ENCODE data around the gene RFXAP.
"Not testable (repeated sequence)": the region's sequence is repeated elsewhere in the genome, so short reads cannot be mapped to it uniquely, and the experiment has no call there.

RFXAP gene

DNA sequence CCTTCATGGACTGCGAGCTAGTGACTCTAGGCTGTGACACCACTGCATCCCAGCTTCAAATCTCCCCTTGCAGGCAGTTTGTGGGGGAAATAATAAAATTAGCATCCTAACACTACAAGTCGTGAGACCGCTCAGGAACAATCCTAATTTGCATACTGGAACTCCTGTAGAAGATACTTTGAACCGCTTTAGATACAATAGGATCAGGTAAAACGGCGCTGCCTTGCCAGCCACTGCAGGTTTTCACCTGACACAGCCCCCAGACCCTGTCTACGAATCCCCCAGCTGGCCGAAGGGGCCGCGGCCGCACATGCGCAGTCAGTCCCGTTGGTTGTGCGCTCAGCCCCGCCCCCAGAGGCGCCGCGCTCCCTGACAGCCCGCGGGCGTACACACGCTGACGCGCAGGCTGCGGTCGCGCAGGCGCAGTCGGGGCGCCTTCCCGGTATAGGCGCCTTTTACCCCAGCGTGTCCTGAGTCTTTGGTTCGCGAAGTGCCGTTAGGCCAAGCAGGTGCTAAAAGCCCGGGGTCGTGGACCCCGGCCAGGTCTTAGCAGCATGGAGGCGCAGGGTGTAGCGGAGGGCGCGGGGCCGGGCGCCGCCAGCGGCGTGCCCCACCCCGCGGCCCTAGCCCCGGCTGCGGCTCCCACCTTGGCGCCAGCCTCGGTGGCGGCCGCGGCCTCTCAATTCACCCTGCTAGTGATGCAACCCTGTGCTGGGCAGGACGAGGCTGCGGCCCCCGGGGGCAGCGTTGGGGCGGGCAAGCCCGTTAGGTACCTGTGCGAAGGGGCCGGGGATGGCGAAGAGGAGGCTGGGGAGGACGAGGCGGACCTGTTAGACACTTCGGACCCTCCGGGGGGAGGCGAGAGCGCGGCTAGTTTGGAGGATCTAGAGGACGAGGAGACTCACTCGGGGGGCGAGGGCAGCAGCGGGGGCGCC is at the start of gene RFXAP:
RFXAP (plus strand) TSS at position 419 of the 935 bp plus-strand sequence; CDS start at position 555, 136 bp downstream.
- DNase-seq = peak; percentile 78 to 91 (median 87)

GRCh38 chr13:36769545-36769944 is 49.5 kb upstream of the RFXAP start:
- DNase-seq = no peak

DNA sequence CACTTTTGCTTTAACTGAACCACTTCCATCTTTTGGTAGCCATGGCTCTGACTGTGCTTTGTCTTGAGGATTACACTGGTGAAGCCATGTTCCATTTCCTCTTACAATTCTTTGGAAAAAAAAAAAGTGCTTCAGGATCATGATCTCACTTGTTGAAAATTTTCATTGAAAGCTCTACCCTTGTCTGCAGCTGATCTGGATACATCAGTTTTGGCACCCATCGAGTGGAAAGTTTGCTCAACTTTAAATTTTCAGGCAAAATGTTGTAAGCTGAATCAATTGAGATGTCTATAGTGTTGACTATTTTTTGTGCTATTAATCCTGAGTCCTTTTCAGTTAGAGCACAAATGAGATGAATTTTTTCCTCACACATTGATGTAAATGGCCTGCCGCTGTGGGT is 48.3 kb upstream of the RFXAP start:
- DNase-seq = no peak

- no peak for DNase-seq
Measured at GRCh38 chr13:36772853-36773252, 46.2 kb upstream of the RFXAP start.

- DNase-seq = no peak
Measured at GRCh38 chr13:36774931-36775330, 44.1 kb upstream of the RFXAP start.

GRCh38 chr13:36776175-36776574 is 42.8 kb upstream of the RFXAP start:
- no peak for DNase-seq

DNA sequence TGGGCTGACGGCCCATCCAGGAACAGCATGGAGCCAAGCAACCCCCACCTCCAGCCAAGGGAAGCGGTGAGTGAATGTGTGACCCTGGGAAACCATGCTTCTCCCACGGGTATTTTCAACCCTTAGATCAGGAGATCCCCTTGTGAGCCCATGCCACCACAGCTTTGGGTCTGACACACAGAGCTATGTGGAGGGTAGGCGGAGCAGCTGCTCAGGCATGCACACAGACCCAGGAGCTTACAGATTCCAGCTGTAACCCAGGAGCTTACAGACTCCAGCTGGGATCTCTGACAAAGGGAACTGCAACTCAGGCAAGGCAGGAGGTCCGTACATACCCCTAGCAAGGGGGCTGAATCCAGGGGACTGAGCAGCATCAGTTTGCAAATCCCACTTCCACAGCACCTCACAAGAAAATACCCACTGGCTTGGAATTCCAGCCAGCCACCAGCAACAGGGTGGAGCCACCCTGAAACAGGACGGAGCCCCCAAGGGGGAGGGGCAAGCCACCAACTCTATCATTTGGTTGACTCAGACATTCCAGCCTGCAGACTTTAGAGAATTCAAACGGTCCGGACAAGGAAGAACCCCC is 40.8 kb upstream of the RFXAP start:
- no peak for DNase-seq

DNA sequence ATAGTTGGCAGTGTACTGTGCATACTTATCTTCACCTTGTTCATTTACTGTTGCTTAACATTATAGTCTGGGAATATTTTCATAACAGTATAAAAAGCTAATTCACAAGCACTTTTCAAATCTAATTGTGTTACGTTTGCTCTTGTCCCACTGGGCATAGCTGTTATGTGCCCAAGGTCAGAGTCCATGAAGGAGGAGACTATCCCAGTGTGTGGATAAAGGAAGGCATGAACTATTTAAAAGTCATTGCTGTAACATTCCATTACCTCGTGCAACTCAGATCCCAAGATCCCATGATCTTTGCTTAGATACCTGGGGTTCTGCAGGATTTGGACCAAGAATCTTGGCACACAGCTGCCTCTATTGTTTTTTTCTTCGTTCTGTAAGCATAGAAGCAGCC is 35.1 kb upstream of the RFXAP start:
- no peak for DNase-seq

DNA sequence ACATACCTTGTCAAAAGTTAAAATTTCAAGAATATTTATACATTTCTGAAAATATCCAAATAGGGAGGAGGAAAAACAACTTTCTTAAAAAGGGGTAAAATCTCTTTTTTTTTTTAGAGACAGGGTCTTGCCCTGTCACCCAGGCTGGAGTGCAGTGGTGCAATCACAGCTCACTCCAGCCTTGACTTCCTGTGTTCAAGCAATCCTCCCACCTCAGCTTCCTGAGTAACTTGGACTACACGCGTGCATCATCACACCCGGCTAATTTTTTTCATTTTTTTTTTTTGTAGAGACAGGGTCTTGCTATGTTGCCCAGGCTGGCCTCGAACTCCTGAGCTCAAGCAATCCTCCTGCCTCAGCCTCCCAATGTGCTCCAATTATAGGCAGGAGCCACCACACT is 32.8 kb upstream of the RFXAP start:
- DNase-seq = not testable (repeated sequence)

GRCh38 chr13:36787181-36787580 is 31.8 kb upstream of the RFXAP start:
- DNase-seq = no peak

GRCh38 chr13:36788276-36788675 is 30.7 kb upstream of the RFXAP start:
- no peak for DNase-seq

DNA sequence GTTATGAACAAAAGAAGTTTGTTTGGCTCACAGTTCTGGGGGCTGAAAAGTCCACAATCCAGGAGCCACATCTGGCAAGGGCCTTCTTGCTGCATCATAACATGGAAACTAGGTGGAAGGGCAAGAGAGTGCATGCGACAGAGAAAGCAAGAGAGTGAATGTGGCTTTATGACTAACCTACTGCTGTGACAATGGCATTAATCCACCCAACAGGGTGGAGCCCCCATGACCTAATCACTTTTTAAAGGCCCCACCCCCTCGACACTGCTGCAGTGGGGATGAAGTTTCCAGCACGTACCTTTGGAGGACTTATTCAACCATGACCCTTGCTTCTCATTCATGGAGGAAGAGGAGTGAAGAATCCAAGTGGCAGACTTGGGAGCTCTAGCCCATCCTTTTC is 30.0 kb upstream of the RFXAP start:
- no peak for DNase-seq

DNA sequence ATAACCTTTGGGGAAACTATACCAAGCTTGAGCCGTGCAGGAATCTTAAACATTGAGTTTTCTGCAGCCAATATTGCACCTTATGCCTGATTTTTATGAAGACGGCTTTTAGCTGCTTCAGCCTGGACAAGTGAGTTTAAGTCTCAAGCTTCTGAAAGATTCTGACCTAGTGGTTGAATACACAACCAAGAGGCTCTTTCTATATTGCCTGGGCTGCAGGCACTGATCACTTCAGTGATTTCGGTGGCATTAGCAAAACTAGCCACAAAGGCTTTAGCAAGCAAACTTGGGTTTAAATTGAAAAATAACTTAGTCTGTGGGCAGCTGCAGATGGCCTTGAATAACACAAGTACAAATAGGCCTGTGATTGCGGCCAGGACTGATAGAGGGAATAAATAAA is 29.3 kb upstream of the RFXAP start:
- no peak for DNase-seq

- DNase-seq = no peak
Measured at GRCh38 chr13:36794706-36795105, 24.3 kb upstream of the RFXAP start.

DNA sequence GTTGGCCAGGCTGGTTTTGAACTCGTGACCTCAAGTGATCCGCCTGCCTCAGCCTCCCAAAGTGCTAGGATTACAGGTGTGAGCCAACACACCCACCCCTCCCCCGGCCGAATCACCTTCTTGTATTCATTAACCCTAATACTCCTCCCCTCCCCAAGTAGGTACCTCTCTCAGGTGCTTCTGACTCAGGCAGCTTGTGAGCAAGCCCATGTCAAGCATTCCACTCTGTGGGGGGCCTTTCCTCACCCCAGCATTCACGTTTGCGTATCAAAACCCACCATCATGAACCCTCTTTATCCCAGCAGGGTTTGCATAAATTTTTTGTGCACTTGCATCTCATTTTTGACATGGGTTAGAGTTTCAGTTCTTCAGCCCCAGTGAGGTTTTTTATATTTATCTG is 23.6 kb upstream of the RFXAP start:
- no peak for DNase-seq

- DNase-seq = no peak
Measured at GRCh38 chr13:36796052-36796451, 23.0 kb upstream of the RFXAP start.

GRCh38 chr13:36801035-36801434 is 18.0 kb upstream of the RFXAP start:
- no peak for DNase-seq

GRCh38 chr13:36804588-36804987 is 14.4 kb upstream of the RFXAP start:
- no peak for DNase-seq

DNA sequence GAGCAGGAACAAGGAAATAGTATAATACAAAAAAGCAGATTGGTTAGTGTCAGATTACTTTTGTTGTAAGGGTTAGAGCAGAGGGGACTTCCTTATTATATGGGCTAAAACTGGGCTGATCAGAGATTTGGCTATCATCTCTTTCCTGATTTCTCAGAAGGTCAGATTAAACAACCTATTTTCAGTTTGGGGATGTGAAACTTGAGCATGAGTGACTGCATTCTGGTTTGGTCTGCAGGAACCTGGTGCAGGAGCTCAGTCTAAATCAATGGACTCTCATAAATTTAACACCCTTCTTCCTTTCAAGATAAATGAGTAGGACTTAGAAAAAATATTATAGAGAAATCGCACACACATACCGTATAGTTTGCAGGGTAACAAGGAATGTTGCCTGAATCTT is 12.9 kb upstream of the RFXAP start:
- DNase-seq = no peak

DNA sequence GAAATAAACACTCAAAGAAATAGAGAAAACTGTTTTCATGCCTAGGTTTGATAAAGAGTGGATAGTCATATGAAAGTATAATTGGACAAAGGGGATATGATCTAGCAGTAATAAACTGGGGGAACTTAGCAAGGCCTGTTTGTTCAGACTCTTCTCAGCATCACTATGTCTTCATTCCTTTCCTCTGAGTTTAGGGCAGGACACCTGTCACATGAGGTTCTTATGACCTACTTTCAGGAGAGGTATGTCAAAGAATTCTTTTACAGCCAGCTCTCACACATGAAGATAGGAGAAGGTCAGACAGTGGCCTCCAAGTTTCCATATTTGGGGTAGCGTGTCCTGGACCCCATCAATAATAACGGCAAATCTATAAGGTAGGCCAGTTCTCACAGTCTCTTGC is 11.4 kb upstream of the RFXAP start:
- DNase-seq = no peak

GRCh38 chr13:36813225-36813624 is 5.8 kb upstream of the RFXAP start:
- no peak for DNase-seq

GRCh38 chr13:36814465-36814864 is 4.6 kb upstream of the RFXAP start:
- DNase-seq = no peak

DNA sequence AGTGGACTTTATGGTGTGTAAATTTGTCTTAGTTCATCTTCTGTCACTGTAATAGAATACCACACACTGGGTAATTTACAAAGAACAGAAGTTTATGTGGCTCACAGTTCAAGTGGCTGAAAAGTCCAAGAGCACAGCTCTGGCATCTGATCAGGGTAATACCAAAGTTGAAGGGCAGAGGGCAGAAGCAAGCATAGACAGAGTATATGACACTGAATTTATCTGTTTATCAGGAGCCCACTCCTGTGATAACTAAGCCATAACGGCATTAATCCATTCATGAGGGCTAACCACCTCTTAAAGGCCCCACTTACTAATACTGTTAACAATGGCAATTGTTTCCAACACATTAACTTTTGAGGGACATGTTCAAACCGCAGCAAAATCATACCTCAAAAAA is 4.0 kb upstream of the RFXAP start:
- no peak for DNase-seq

GRCh38 chr13:36817996-36818803 is 822 bp upstream of the RFXAP start:
- no peak for DNase-seq
